OCI-LY3 (cell line): ENCODE results near the gene IL22RA2.

ENCODE experiments used
- H2AFZ ChIP-seq: fragments of 200-600, 300-600 bp; shearing (Covaris generic); 2 replicates; pipeline ENCODE4 v1.6.0; 2014; ENCODE audit warnings: antibody characterized with exemption, low read depth, low read length
- H3K27ac ChIP-seq: fragments of 200-600, 300-600 bp; sonication (generic); 2 replicates; pipeline ENCODE4 v1.5.1; 2014; ENCODE audit warnings: mild to moderate bottlenecking, low read length, moderate library complexity, mixed read lengths
- H3K27me3 ChIP-seq: fragments of 200-600, 300-600 bp; sonication (generic); 2 replicates; pipeline ENCODE4 v1.6.1; 2014; ENCODE audit warnings: low read depth, low read length, mixed read lengths
- H3K36me3 ChIP-seq: fragments of 200-600, 300-600 bp; sonication (generic); replicated peaks from 2 replicates; pipeline ENCODE3; 2014; ENCODE audit warnings: low read depth, low read length, mixed read lengths
- H3K4me1 ChIP-seq: fragments of 300-600, 200-600 bp; sonication (generic); 2 replicates; pipeline ENCODE4 v1.6.1; 2014; ENCODE audit warnings: low read length, mixed read lengths
- H3K4me2 ChIP-seq: fragments of 200-600, 300-600 bp; sonication (generic); 2 replicates; pipeline ENCODE4 v1.6.1; 2014; ENCODE audit warnings: low read length, mixed read lengths
- H3K4me3 ChIP-seq: fragments of 300-600, 200-600 bp; sonication (generic); 2 replicates; pipeline ENCODE4 v1.5.1; 2014; ENCODE audit warnings: antibody characterized with exemption, mild to moderate bottlenecking, low read length, moderate library complexity
- H3K79me2 ChIP-seq: fragments of 300-600, 200-600 bp; shearing (Covaris generic); 2 replicates; pipeline ENCODE4 v1.6.1; 2014; ENCODE audit warnings: mild to moderate bottlenecking, low read length, mixed read lengths
- H3K9ac ChIP-seq: fragments of 300-600, 200-600 bp; shearing (Covaris generic); 2 replicates; pipeline ENCODE4 v1.6.0; 2014; ENCODE audit warnings: mild to moderate bottlenecking, low read length, moderate library complexity
- H3K9me3 ChIP-seq: fragments of 200-600, 300-600 bp; shearing (Covaris generic); 2 replicates; pipeline ENCODE4 v1.6.1; 2014; ENCODE audit warnings: low read length, mixed read lengths; ENCODE audit not compliant: insufficient read depth
- H4K20me1 ChIP-seq: fragments of 200-600, 300-600 bp; sonication (generic); 2 replicates; pipeline ENCODE4 v1.6.1; 2016; ENCODE audit warnings: low read length, mixed read lengths; ENCODE audit not compliant: insufficient read depth
- CTCF ChIP-seq: fragments of 200-600, 300-600 bp; sonication (generic); IDR thresholded peaks from 2 replicates; pipeline ENCODE4 v1.5.1; 2014; ENCODE audit warnings: antibody characterized with exemption, low read length, low read depth
- EZH2phosphoT487 ChIP-seq: fragments of 200-600 bp; shearing (Covaris generic); IDR thresholded peaks from 2 replicates; pipeline ENCODE4 v1.6.1; 2018; ENCODE audit warnings: antibody characterized with exemption, mixed run types, low read depth

IL22RA2 gene

GRCh38 chr6:137181891-137182653 lies 8.6 kb upstream of the IL22RA2 start:
- TF ChIP-seq EZH2phosphoT487 (no peak), CTCF (no peak)
- Histone ChIP-seq H3K4me3 (no peak overlapping the region), H4K20me1 (no peaks in the 10 kb centered on the region), H3K9me3 (peaks cover 18% of the 10 kb centered on the region; the same call in 1 of the 2 replicates), H3K36me3 (no peaks in the 10 kb centered on the region), H3K4me1 (no peaks in the 10 kb centered on the region), H3K27ac (no peak overlapping the region), H2AFZ (no peak overlapping the region), H3K9ac (no peak overlapping the region), H3K79me2 (no peaks in the 10 kb centered on the region), H3K4me2 (no peak overlapping the region), H3K27me3 (no peaks in the 10 kb centered on the region)

- no peak overlapping the region for H3K4me2 ChIP-seq
- TF ChIP-seq CTCF (no peak), EZH2phosphoT487 (no peak)
- H3K79me2 ChIP-seq, result no peaks in the 10 kb centered on the region
These were observed 4.2 kb upstream of the IL22RA2 start for GRCh38 chr6:137177611-137178010.

DNA sequence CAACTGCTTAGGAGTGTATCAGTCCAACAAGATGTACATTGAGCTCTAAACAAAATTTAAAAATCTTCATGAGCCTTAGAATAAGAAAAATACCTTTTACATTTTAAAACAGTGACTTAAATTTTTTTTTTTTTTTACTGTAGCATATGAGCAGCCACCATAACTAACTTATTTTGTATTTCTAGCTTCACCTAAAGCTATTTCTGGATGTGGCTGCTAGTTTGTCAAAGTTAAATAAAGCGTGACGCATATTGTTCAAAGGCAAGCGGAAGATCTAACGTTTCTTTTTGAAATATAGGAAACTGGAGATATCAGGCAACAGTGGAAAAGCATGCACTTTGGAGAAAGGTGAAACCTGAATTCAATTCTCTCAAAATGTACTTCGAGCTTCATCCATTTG lies 3.3 kb upstream of the IL22RA2 start:
- Histone ChIP-seq H2AFZ (no peak overlapping the region), H3K9ac (no peak overlapping the region), H3K4me3 (no peak overlapping the region), H3K27me3 (no peaks in the 10 kb centered on the region), H3K9me3 (no peaks in the 10 kb centered on the region), H3K36me3 (no peaks in the 10 kb centered on the region), H4K20me1 (no peaks in the 10 kb centered on the region), H3K27ac (no peak overlapping the region), H3K4me2 (no peak overlapping the region), H3K79me2 (no peaks in the 10 kb centered on the region), H3K4me1 (peaks cover 24% of the 10 kb centered on the region)
- no peak for TF ChIP-seq EZH2phosphoT487
- no peak for TF ChIP-seq CTCF

More at GRCh38 chr6:137177611-137178010, 4.2 kb upstream of the IL22RA2 start:
- no peak overlapping the region for H2AFZ ChIP-seq
- peaks cover 15% of the 10 kb centered on the region for H3K4me1 ChIP-seq
- H4K20me1 ChIP-seq, result no peaks in the 10 kb centered on the region
- no peak overlapping the region for H3K9ac ChIP-seq
- peaks cover 5% of the 10 kb centered on the region; the same call in 1 of the 2 replicates for H3K9me3 ChIP-seq
- no peak overlapping the region for H3K4me3 ChIP-seq
- no peak overlapping the region for H3K27ac ChIP-seq
- H3K36me3 ChIP-seq, result no peaks in the 10 kb centered on the region
- H3K27me3 ChIP-seq, result no peaks in the 10 kb centered on the region

GRCh38 chr6:137175868-137176245 lies 2.4 kb upstream of the IL22RA2 start:
- no peak overlapping the region for H2AFZ ChIP-seq
- H3K36me3 ChIP-seq, result no peaks in the 10 kb centered on the region
- no peak overlapping the region for H3K4me2 ChIP-seq
- peaks cover 32% of the 10 kb centered on the region for H3K4me1 ChIP-seq
- TF ChIP-seq EZH2phosphoT487 (no peak), CTCF (no peak)
- H3K9me3 ChIP-seq, result no peaks in the 10 kb centered on the region
- H4K20me1 ChIP-seq, result no peaks in the 10 kb centered on the region
- no peak overlapping the region for H3K27ac ChIP-seq
- no peak overlapping the region for H3K9ac ChIP-seq
- H3K79me2 ChIP-seq, result no peaks in the 10 kb centered on the region
- no peak overlapping the region for H3K4me3 ChIP-seq
- H3K27me3 ChIP-seq, result no peaks in the 10 kb centered on the region
